Chondrocyte (in vitro differentiated cells): ENCODE measurements around the gene SNX14. TPM values are rescaled to one million over a fixed set of nuclear protein-coding genes. Genes with fewer than 3 reads are reported as not detected.

ENCODE experiments used
- DNase-seq: peaks from one replicate; pipeline ENCODE4 v3.0.0; 2021; ENCODE audit warnings: mixed read lengths, low spot score
- H3K27ac Mint-ChIP-seq: one replicate; pipeline ENCODE4 v1.8.0; 2021; ENCODE audit warnings: mild to moderate bottlenecking, moderate library complexity, mixed read lengths; ENCODE audit not compliant: unreplicated experiment
- H3K27me3 Mint-ChIP-seq: 2 replicates; pipeline ENCODE4 v1.8.0; 2021; ENCODE audit warnings: low read depth, mixed read lengths
- H3K36me3 Mint-ChIP-seq: 2 replicates; pipeline ENCODE4 v1.8.0; 2021; ENCODE audit warnings: low read depth, mixed read lengths
- H3K4me1 Mint-ChIP-seq: 2 replicates; pipeline ENCODE4 v1.8.0; 2021; ENCODE audit warnings: low read depth, mild to moderate bottlenecking, mixed read lengths
- H3K4me3 Mint-ChIP-seq: one replicate; pipeline ENCODE4 v1.8.0; 2021; ENCODE audit warnings: mild to moderate bottlenecking, moderate library complexity, mixed read lengths; ENCODE audit not compliant: unreplicated experiment
- H3K9me3 Mint-ChIP-seq: 2 replicates; pipeline ENCODE4 v1.8.0; 2021; ENCODE audit warnings: low read depth, mixed read lengths
- total RNA-seq: library from RNA; stranded (reverse); gene quantifications from 3 replicates; pipeline ENCODE4 v1.2.1, GENCODE V29; 2021
- TF ChIP-seq, protein P1 (sequence below): fragments of 200-600 bp; sonication (generic); IDR thresholded peaks from 2 replicates; pipeline ENCODE4 v1.5.0; 2021; ENCODE audit warnings: antibody characterized with exemption, mild to moderate bottlenecking, moderate library complexity

SNX14 gene
- total RNA-seq, 1 donor from 2014 or later: 70.8 TPM

- Mint-ChIP-seq H3K4me1 (peaks cover 17% of the 10 kb centered on the region), H3K27me3 (no peaks in the 10 kb centered on the region), H3K4me3 (no peak overlapping the region), H3K9me3 (no peaks in the 10 kb centered on the region), H3K27ac (peak overlapping the region; percentile 55), H3K36me3 (peaks cover 11% of the 10 kb centered on the region)
- TF ChIP-seq, protein P1, sequence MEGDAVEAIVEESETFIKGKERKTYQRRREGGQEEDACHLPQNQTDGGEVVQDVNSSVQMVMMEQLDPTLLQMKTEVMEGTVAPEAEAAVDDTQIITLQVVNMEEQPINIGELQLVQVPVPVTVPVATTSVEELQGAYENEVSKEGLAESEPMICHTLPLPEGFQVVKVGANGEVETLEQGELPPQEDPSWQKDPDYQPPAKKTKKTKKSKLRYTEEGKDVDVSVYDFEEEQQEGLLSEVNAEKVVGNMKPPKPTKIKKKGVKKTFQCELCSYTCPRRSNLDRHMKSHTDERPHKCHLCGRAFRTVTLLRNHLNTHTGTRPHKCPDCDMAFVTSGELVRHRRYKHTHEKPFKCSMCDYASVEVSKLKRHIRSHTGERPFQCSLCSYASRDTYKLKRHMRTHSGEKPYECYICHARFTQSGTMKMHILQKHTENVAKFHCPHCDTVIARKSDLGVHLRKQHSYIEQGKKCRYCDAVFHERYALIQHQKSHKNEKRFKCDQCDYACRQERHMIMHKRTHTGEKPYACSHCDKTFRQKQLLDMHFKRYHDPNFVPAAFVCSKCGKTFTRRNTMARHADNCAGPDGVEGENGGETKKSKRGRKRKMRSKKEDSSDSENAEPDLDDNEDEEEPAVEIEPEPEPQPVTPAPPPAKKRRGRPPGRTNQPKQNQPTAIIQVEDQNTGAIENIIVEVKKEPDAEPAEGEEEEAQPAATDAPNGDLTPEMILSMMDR: peak; percentile 99
- no peak for DNase-seq
Measured at GRCh38 chr6:85482905-85483700, 110.6 kb downstream of the SNX14 start.

- Mint-ChIP-seq H3K4me3 (no peak overlapping the region), H3K27ac (no peak overlapping the region), H3K4me1 (peaks cover 17% of the 10 kb centered on the region), H3K36me3 (peaks cover 11% of the 10 kb centered on the region), H3K9me3 (no peaks in the 10 kb centered on the region), H3K27me3 (no peaks in the 10 kb centered on the region)
- TF ChIP-seq, protein P1: no peak
- DNase-seq: no peak
Measured at GRCh38 chr6:85482206-85482904, 111.3 kb downstream of the SNX14 start.

GRCh38 chr6:85479208-85479607 is 114.5 kb downstream of the SNX14 start:
- Mint-ChIP-seq H3K27ac (no peak overlapping the region), H3K36me3 (peaks cover 15% of the 10 kb centered on the region)
- DNase-seq: no peak

GRCh38 chr6:85476532-85476931 is 117.1 kb downstream of the SNX14 start:
- no peak for DNase-seq
- H3K36me3 Mint-ChIP-seq: peaks cover 14% of the 10 kb centered on the region
- TF ChIP-seq, protein P1: no peak
- H3K9me3 Mint-ChIP-seq: peaks cover 4% of the 10 kb centered on the region
- H3K27me3 Mint-ChIP-seq: no peaks in the 10 kb centered on the region
- H3K27ac Mint-ChIP-seq: no peak overlapping the region
- H3K4me1 Mint-ChIP-seq: peaks cover 25% of the 10 kb centered on the region
- H3K4me3 Mint-ChIP-seq: no peak overlapping the region

More at GRCh38 chr6:85479208-85479607, 114.5 kb downstream of the SNX14 start:
- Mint-ChIP-seq H3K9me3 (peaks cover 4% of the 10 kb centered on the region), H3K27me3 (no peaks in the 10 kb centered on the region), H3K4me3 (no peak overlapping the region), H3K4me1 (peaks cover 17% of the 10 kb centered on the region)
- TF ChIP-seq, protein P1: no peak

DNA sequence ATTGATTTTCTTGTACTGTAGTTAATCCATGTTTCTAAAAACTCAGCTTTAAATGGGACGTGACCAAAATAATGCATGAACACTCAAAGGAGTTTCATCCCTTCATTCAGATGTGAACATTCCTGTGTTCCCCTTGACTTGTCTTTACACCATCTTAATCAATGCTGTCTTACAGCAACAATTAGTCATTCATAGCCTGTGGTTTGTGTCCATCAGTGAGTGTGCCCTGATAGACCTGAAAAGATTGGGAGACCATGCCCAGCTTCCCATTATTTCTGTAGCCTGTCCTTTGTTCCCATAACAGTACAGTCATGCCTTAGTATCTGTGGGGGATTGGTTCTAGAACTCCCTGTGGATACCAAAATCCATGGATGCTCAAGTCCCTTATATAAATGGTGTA is 119.9 kb downstream of the SNX14 start:
- Mint-ChIP-seq H3K4me1 (peaks cover 39% of the 10 kb centered on the region), H3K9me3 (peaks cover 4% of the 10 kb centered on the region), H3K27ac (peak overlapping the region; percentile 85), H3K27me3 (no peaks in the 10 kb centered on the region), H3K4me3 (no peak overlapping the region), H3K36me3 (peaks cover 10% of the 10 kb centered on the region)
- TF ChIP-seq, protein P1: no peak
- no peak for DNase-seq
